Hepatocyte (in vitro differentiated cells): ENCODE results near the gene YES1. TPM values are rescaled to one million over a fixed set of nuclear protein-coding genes. Genes with fewer than 3 reads are reported as not detected.

Experiments used
- DNase-seq: peaks from one replicate; pipeline ENCODE4 v3.0.0-alpha.2; 2016; ENCODE audit warnings: low spot score
- H2AFZ ChIP-seq: fragments of 200-600 bp; sonication (generic); 2 replicates; pipeline ENCODE4 v1.6.0; 2016; ENCODE audit warnings: antibody characterized with exemption, mild to moderate bottlenecking
- H3K27ac ChIP-seq: fragments of 200-600 bp; sonication (generic); 2 replicates; pipeline ENCODE4 v1.5.1; 2016; ENCODE audit warnings: mild to moderate bottlenecking
- H3K27me3 ChIP-seq: fragments of 200-600 bp; sonication (generic); 2 replicates; pipeline ENCODE4 v1.6.1; 2016
- H3K36me3 ChIP-seq: fragments of 200-600 bp; sonication (generic); replicated peaks from 2 replicates; pipeline ENCODE4 v1.5.1; 2016; ENCODE audit warnings: low read depth; ENCODE audit not compliant: insufficient read depth
- H3K4me1 ChIP-seq: fragments of 200-600 bp; sonication (generic); 2 replicates; pipeline ENCODE4 v1.5.1; 2016; ENCODE audit warnings: mild to moderate bottlenecking, moderate library complexity; ENCODE audit not compliant: insufficient read depth
- H3K4me2 ChIP-seq: fragments of 200-600 bp; sonication (generic); 2 replicates; pipeline ENCODE4 v1.6.0; 2016
- H3K4me3 ChIP-seq: fragments of 200-600 bp; sonication (generic); 2 replicates; pipeline ENCODE4 v1.5.1; 2016; ENCODE audit warnings: mild to moderate bottlenecking
- H3K79me2 ChIP-seq: fragments of 200-600 bp; sonication (generic); 2 replicates; pipeline ENCODE4 v1.6.0; 2017; ENCODE audit warnings: mild to moderate bottlenecking
- H3K9me2 ChIP-seq: fragments of 200-600 bp; sonication (generic); replicated peaks from 2 replicates; pipeline ENCODE4 v1.6.0; 2017; ENCODE audit warnings: mild to moderate bottlenecking; ENCODE audit not compliant: insufficient read depth
- H3K9me3 ChIP-seq: fragments of 200-600 bp; sonication (generic); 2 replicates; pipeline ENCODE4 v1.5.1; 2016; ENCODE audit warnings: low read depth, mild to moderate bottlenecking
- H4K20me1 ChIP-seq: fragments of 200-600 bp; sonication (generic); 2 replicates; pipeline ENCODE4 v1.6.0; 2016; ENCODE audit warnings: mild to moderate bottlenecking; ENCODE audit not compliant: insufficient read depth, poor library complexity, severe bottlenecking
- EZH2 ChIP-seq: fragments of 200-600 bp; sonication (generic); IDR thresholded peaks from 2 replicates; pipeline ENCODE4 v1.6.1; 2016; ENCODE audit warnings: antibody characterized with exemption, mild to moderate bottlenecking, borderline replicate concordance
- EZH2phosphoT487 ChIP-seq: fragments of 200-600 bp; sonication (generic); IDR thresholded peaks from one replicate; pipeline ENCODE4 v1.6.1; 2018; ENCODE audit warnings: antibody characterized with exemption, mild to moderate bottlenecking, low read depth, moderate library complexity; ENCODE audit not compliant: unreplicated experiment, severe bottlenecking
- WGBS: methylation state at CpG from one replicate; pipeline ENCODE4 v1.1.6; 2016; ENCODE audit warnings: low lambda C conversion rate; ENCODE audit errors: missing lambda C conversion rate; 5-methylcytosine and 5-hydroxymethylcytosine counted together
- polyA plus RNA-seq: library from polyadenylated mRNA; unstranded; fragments of >200 nt; fragmentation: Nextera tagmentation; extraction: Ambion mirVana; gene quantifications from 2 replicates; pipeline ENCODE4 v1.2.1, GENCODE V29; 2016
- total RNA-seq: library from RNA; depleted of rRNA; stranded (reverse); fragments of >200 nt; gene quantifications from 2 replicates; pipeline ENCODE4 v1.2.3, GENCODE V29; 2014
- TF ChIP-seq, protein P1 (sequence below): fragments of 200-600 bp; sonication (generic); IDR thresholded peaks from 2 replicates; pipeline ENCODE4 v1.5.1; 2016; ENCODE audit warnings: antibody characterized with exemption, mild to moderate bottlenecking; ENCODE audit not compliant: poor library complexity

Gene YES1
- total and polyA plus RNA-seq, 2 experiments from 2014 or later = 25.2 to 108 TPM

- peak overlapping the region; percentile 63 for H3K4me2 ChIP-seq
- H3K27ac ChIP-seq = no peak overlapping the region
- H4K20me1 ChIP-seq = no peaks in the 10 kb centered on the region
- TF ChIP-seq EZH2phosphoT487 (no peak), EZH2 (no peak)
- TF ChIP-seq, protein P1, sequence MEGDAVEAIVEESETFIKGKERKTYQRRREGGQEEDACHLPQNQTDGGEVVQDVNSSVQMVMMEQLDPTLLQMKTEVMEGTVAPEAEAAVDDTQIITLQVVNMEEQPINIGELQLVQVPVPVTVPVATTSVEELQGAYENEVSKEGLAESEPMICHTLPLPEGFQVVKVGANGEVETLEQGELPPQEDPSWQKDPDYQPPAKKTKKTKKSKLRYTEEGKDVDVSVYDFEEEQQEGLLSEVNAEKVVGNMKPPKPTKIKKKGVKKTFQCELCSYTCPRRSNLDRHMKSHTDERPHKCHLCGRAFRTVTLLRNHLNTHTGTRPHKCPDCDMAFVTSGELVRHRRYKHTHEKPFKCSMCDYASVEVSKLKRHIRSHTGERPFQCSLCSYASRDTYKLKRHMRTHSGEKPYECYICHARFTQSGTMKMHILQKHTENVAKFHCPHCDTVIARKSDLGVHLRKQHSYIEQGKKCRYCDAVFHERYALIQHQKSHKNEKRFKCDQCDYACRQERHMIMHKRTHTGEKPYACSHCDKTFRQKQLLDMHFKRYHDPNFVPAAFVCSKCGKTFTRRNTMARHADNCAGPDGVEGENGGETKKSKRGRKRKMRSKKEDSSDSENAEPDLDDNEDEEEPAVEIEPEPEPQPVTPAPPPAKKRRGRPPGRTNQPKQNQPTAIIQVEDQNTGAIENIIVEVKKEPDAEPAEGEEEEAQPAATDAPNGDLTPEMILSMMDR = peak; percentile 99
- no peaks in the 10 kb centered on the region for H3K36me3 ChIP-seq
- H2AFZ ChIP-seq = no peak overlapping the region
- WGBS = 18% methylated on average over 14 of the region's 14 CpGs
- H3K79me2 ChIP-seq = no peaks in the 10 kb centered on the region
- no peaks in the 10 kb centered on the region for H3K9me2 ChIP-seq
- no peak overlapping the region for H3K4me3 ChIP-seq
- H3K4me1 ChIP-seq = no peaks in the 10 kb centered on the region
- no peaks in the 10 kb centered on the region for H3K9me3 ChIP-seq
- peak; percentile 89 for DNase-seq
- H3K27me3 ChIP-seq = no peaks in the 10 kb centered on the region
These were observed 27.4 kb upstream of the YES1 start for GRCh38 chr18:839224-840022.

DNA sequence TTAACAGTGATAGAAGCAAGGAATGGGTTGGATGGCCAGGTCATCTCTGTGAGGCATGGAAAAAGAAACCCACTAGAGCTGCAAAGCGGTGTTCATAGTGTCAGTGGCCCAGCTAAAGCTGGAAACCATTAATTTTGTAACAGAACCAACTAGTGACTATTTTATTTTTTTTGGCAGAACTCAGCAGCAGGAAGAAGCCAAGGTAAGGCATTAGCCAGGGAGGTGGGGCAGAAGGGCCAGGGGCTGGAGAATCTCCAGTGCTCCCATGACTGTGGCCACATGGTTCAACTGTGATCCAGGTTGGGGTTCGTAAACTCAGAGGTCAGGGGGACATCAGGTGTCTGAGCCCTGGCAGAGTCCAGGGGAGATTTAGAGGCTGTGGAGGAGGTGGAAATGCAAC lies 25.9 kb upstream of the YES1 start:
- Histone ChIP-seq H4K20me1 (no peaks in the 10 kb centered on the region), H3K79me2 (no peaks in the 10 kb centered on the region), H2AFZ (no peak overlapping the region), H3K4me1 (no peaks in the 10 kb centered on the region), H3K4me2 (no peak overlapping the region), H3K4me3 (no peak overlapping the region), H3K27ac (no peak overlapping the region), H3K27me3 (no peaks in the 10 kb centered on the region), H3K9me3 (no peaks in the 10 kb centered on the region), H3K36me3 (no peaks in the 10 kb centered on the region), H3K9me2 (no peaks in the 10 kb centered on the region)
- TF ChIP-seq EZH2 (no peak), EZH2phosphoT487 (no peak)
- TF ChIP-seq, protein P1 = no peak
- WGBS = 98% methylated on average over 2 of the region's 2 CpGs
- DNase-seq = no peak

DNA sequence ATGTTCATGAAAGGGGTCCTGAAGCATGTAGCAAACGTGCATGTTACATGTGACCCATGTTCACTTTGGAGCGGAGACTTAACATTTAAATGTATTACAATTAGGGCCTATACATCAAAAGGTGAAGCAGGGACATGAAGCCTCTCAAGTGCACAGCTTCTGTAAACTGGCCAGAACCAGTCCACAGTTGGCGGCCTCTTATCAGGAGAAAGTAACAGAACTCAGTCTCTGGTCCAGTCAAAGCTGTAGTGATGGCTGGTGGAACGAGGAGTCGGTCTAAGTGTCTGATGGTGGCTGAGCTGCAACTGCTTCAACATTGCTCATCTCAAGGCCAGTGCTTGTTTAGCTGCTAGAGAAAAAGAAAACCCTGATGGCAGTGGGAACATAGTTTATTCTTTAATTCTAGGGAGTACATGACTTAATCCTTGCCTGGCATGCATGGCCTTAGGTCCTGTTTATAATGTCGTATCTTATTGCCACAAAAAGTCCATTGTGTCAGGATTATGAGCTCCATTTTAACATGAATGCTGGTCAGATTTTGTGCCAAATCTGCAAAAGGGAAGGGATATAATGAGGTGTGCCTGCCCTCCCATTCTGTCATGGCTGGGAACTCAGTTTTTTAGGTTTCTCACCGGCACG lies 22.2 kb upstream of the YES1 start:
- Histone ChIP-seq H3K4me3 (no peak overlapping the region), H2AFZ (no peak overlapping the region), H3K4me1 (no peaks in the 10 kb centered on the region), H3K4me2 (no peak overlapping the region), H3K79me2 (no peaks in the 10 kb centered on the region), H3K36me3 (no peaks in the 10 kb centered on the region), H3K9me2 (no peaks in the 10 kb centered on the region), H4K20me1 (no peaks in the 10 kb centered on the region), H3K27ac (no peak overlapping the region), H3K9me3 (no peaks in the 10 kb centered on the region), H3K27me3 (no peaks in the 10 kb centered on the region)
- TF ChIP-seq, protein P1 = no peak
- no peak for TF ChIP-seq EZH2phosphoT487
- TF ChIP-seq EZH2 = no peak
- 71% methylated on average over 8 of the region's 8 CpGs for whole genome bisulfite sequencing
- no peak for DNase-seq
